BE2C (cell line): ENCODE measurements around the gene TMEFF1.

Experiments used
- DNase-seq: peaks from one replicate; pipeline ENCODE4 v3.0.0-alpha.2; 2020
- H3K27me3 ChIP-seq: fragments of 250-450 bp; sonication (Bioruptor Pico); 2 replicates; pipeline ENCODE4 v1.5.1; 2020; ENCODE audit warnings: mild to moderate bottlenecking
- H3K36me3 ChIP-seq: fragments of 250-450 bp; sonication (Bioruptor Pico); 2 replicates; pipeline ENCODE4 v1.5.1; 2020; ENCODE audit warnings: mild to moderate bottlenecking
- H3K4me1 ChIP-seq: fragments of 250-450 bp; sonication (Bioruptor Pico); 2 replicates; pipeline ENCODE4 v1.5.1; 2020
- H3K4me3 ChIP-seq: 2 replicates; pipeline ENCODE4 v1.5.1; 2011; ENCODE audit warnings: low read depth, low read length
- H3K9me3 ChIP-seq: fragments of 250-450 bp; sonication (Bioruptor Pico); 2 replicates; pipeline ENCODE4 v1.5.1; 2020
- CTCF ChIP-seq: IDR thresholded peaks from 2 replicates; pipeline ENCODE4 v1.5.1; 2012; ENCODE audit warnings: mild to moderate bottlenecking, low read depth, low read length

The TMEFF1 gene

GRCh38 chr9:100567856-100568255 is 94.9 kb downstream of the TMEFF1 start:
- H3K4me1 ChIP-seq: peaks cover 3% of the 10 kb centered on the region; the same call in 1 of the 2 replicates
- no peak for TF ChIP-seq CTCF
- H3K27me3 ChIP-seq: no peaks in the 10 kb centered on the region
- H3K9me3 ChIP-seq: no peaks in the 10 kb centered on the region
- no peaks in the 10 kb centered on the region for H3K36me3 ChIP-seq
- H3K4me3 ChIP-seq: no peak overlapping the region
- DNase-seq: peak; percentile 17

DNA sequence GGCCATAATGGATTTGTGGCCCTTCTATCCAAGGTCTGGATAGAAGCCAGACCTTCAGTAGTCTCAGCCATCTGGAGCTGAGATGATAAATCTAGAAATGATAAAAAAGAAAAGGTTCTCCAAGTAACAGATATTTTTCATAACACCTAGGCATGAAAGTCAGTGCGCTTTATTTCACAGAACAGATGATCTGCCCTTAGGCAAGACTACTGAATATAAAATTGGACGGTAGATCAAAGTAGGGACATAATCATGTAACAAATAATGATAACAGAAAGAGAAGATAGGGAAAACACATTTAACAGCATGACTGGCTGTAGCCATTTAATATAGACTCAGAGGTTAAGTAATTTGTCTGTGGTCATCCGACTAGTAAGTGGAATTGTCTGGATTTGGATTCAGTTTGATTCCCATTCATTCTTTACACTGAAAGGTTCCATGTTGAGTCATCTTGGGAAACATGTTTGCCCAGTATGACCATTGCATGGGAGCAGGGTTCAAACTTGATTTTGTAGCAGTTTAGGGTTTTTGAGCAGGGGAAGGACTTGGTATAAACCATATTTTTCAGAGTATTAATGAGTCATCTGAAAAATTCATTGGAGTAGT is 100.8 kb downstream of the TMEFF1 start:
- Histone ChIP-seq H3K4me3 (no peak overlapping the region), H3K27me3 (no peaks in the 10 kb centered on the region), H3K36me3 (no peaks in the 10 kb centered on the region; the same call in 1 of the 2 replicates), H3K9me3 (no peaks in the 10 kb centered on the region), H3K4me1 (peaks cover 9% of the 10 kb centered on the region)
- no peak for DNase-seq
- TF ChIP-seq CTCF: no peak

DNA sequence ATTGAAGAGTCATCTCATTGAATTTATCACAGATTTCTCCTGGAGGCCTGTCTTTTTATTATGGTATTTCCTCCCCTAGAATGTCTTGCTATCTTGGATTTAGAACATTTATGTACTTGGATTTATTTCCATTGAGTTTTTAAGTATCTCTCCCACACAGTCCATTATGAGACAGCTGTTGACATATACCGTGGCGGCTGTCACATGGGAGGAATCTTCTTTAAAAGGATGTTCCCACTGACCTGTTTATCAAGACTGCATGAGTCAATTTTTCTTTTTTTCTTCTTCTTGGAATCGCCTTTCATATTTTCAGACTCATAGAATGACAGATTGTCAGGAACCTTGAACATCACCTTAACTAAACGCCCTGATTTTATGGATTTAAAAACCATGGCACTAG is 102.1 kb downstream of the TMEFF1 start:
- no peaks in the 10 kb centered on the region; the same call in 1 of the 2 replicates for H3K36me3 ChIP-seq
- DNase-seq: no peak

DNA sequence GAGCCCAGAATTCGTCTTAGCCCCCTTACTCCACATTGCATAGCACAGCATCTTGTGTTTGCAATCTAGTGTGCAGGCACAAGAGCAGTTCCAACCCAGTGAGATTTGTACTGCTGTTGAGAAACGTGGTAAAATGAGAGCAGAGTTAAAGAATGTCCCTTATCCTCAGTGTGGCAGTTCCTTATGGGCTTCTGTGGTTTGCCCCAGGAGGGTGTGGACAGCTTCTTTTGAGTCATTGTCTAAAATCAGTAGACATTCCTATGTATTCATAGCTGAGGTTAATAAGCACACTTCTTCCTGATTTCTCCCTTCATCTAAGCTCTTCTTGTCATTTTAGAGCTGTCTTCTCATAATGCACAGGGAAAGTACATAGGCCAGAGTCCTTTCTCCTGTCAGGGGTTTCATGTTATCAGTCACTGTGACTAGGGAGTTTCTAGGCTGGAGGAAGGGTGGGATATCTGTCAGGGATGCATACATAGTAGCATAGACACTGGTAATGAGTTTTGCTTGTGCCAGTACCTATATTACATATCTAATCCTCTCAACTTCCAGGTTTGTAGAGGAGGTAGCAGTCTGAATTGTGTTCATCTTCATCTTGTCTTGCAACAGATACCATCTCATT is 102.9 kb downstream of the TMEFF1 start:
- Histone ChIP-seq H3K4me3 (no peak overlapping the region), H3K27me3 (no peaks in the 10 kb centered on the region), H3K9me3 (no peaks in the 10 kb centered on the region), H3K4me1 (peaks cover 9% of the 10 kb centered on the region), H3K36me3 (no peaks in the 10 kb centered on the region; the same call in 1 of the 2 replicates)
- no peak for TF ChIP-seq CTCF
- DNase-seq: no peak

More for the DNA sequence above, 102.1 kb downstream of the TMEFF1 start:
- no peak overlapping the region for H3K4me3 ChIP-seq
- peaks cover 9% of the 10 kb centered on the region for H3K4me1 ChIP-seq
- no peak for TF ChIP-seq CTCF
- H3K9me3 ChIP-seq: no peaks in the 10 kb centered on the region
- H3K27me3 ChIP-seq: no peaks in the 10 kb centered on the region

- Histone ChIP-seq H3K36me3 (no peaks in the 10 kb centered on the region; the same call in 1 of the 2 replicates), H3K27me3 (no peaks in the 10 kb centered on the region), H3K4me3 (no peak within 1 kb of the TSS), H3K4me1 (peaks cover 9% of the 10 kb centered on the region), H3K9me3 (no peaks in the 10 kb centered on the region)
- TF ChIP-seq CTCF: no peak
- no peak for DNase-seq
These were observed 105.0 kb downstream of the TMEFF1 start, which contains the start of gene CAVIN4 for GRCh38 chr9:100577776-100578448. Gene CAVIN4, plus strand, starts transcription at chr9:100578079. Its CDS starts 65 bp downstream, at chr9:100578144.
